ENCODE measurements around the gene SHROOM2. TPM values are rescaled to one million over a fixed set of nuclear protein-coding genes. Genes with fewer than 3 reads are reported as not detected.
"Not testable (repeated sequence)": the region's sequence is repeated elsewhere in the genome, so short reads cannot be mapped to it uniquely, and the experiment has no call there.

The SHROOM2 gene
- total RNA-seq, 1 donor from 2014 or later, result 9.6 TPM

GRCh38 chrX:9759337-9759736, 26.9 kb upstream of the SHROOM2 start:
- Histone ChIP-seq H3K9me3 (no peaks in the 10 kb centered on the region), H3K27ac (no peak overlapping the region), H3K36me3 (no peaks in the 10 kb centered on the region), H3K4me1 (no peaks in the 10 kb centered on the region), H3K4me3 (no peak overlapping the region), H3K27me3 (no peaks in the 10 kb centered on the region)
- TF ChIP-seq CTCF (IDR thresholded peaks at IDR 0.05), result no peak
- intact Hi-C loops (cut with DNase I), result no loop called here
- DNase-seq (no peak), ATAC-seq (no peak)

- Histone ChIP-seq H3K4me1 (no peaks in the 10 kb centered on the region), H3K27me3 (no peaks in the 10 kb centered on the region), H3K27ac (no peak overlapping the region), H3K4me3 (no peak overlapping the region), H3K9me3 (no peaks in the 10 kb centered on the region), H3K36me3 (no peaks in the 10 kb centered on the region)
- intact Hi-C loops (cut with DNase I), result no loop called here
- no peak for ATAC-seq
- DNase-seq, result no peak
- no peak for TF ChIP-seq CTCF (IDR thresholded peaks at IDR 0.05)
These were observed 21.0 kb upstream of the SHROOM2 start for GRCh38 chrX:9765072-9765736.

GRCh38 chrX:9765737-9766097, 20.5 kb upstream of the SHROOM2 start, which contains the start of gene GPR143:
GPR143 (minus strand) TSS chrX:9765847; CDS start chrX:9765817, 30 bp downstream.
- no peak for ATAC-seq
- no peak for TF ChIP-seq CTCF (IDR thresholded peaks at IDR 0.05)
- no peaks in the 10 kb centered on the region for H3K4me1 ChIP-seq
- DNase-seq, result no peak
- no peaks in the 10 kb centered on the region for H3K27me3 ChIP-seq
- no peak within 1 kb of the TSS for H3K27ac ChIP-seq
- H3K4me3 ChIP-seq, result no peak within 1 kb of the TSS
- no peaks in the 10 kb centered on the region for H3K9me3 ChIP-seq
- H3K36me3 ChIP-seq, result no peaks in the 10 kb centered on the region
- intact Hi-C loops (cut with DNase I), result no loop called here

GRCh38 chrX:9767375-9767774, 18.9 kb upstream of the SHROOM2 start:
- DNase-seq (no peak), ATAC-seq (no peak)
- no peak overlapping the region for H3K4me3 ChIP-seq
- no peaks in the 10 kb centered on the region for H3K9me3 ChIP-seq
- H3K36me3 ChIP-seq, result no peaks in the 10 kb centered on the region
- TF ChIP-seq CTCF (IDR thresholded peaks at IDR 0.05), result no peak
- H3K4me1 ChIP-seq, result no peaks in the 10 kb centered on the region
- intact Hi-C loops (cut with DNase I), result no loop called here
- no peak overlapping the region for H3K27ac ChIP-seq
- no peaks in the 10 kb centered on the region for H3K27me3 ChIP-seq

GRCh38 chrX:9768321-9768839, 17.8 kb upstream of the SHROOM2 start:
- ATAC-seq; DNase-seq; H3K4me3 ChIP-seq; H3K27me3 ChIP-seq; intact Hi-C loops (cut with DNase I); H3K9me3 ChIP-seq; H3K36me3 ChIP-seq; H3K4me1 ChIP-seq; H3K27ac ChIP-seq: not testable (repeated sequence)

GRCh38 chrX:9770319-9770718, 15.9 kb upstream of the SHROOM2 start:
- H3K4me3 ChIP-seq, result no peak overlapping the region
- H3K36me3 ChIP-seq, result no peaks in the 10 kb centered on the region
- intact Hi-C loops (cut with DNase I), result no loop called here
- H3K27ac ChIP-seq, result no peak overlapping the region
- no peaks in the 10 kb centered on the region for H3K4me1 ChIP-seq
- ATAC-seq (no peak), DNase-seq (no peak)
- no peaks in the 10 kb centered on the region for H3K9me3 ChIP-seq
- no peak for TF ChIP-seq CTCF (IDR thresholded peaks at IDR 0.05)
- no peaks in the 10 kb centered on the region for H3K27me3 ChIP-seq

Measured in upper lobe of right lung (tissue), 1 donor.